GM19035 (cell line): ENCODE measurements around the gene TNRC6C.
"Not testable (repeated sequence)": the region's sequence is repeated elsewhere in the genome, so short reads cannot be mapped to it uniquely, and the experiment has no call there.

ENCODE experiments used
- ATAC-seq: cut with Tn5 transposase; IDR thresholded peaks from one replicate; pipeline ENCODE4 v1.9.1; 2021; ENCODE audit not compliant: unreplicated experiment

The TNRC6C gene

DNA sequence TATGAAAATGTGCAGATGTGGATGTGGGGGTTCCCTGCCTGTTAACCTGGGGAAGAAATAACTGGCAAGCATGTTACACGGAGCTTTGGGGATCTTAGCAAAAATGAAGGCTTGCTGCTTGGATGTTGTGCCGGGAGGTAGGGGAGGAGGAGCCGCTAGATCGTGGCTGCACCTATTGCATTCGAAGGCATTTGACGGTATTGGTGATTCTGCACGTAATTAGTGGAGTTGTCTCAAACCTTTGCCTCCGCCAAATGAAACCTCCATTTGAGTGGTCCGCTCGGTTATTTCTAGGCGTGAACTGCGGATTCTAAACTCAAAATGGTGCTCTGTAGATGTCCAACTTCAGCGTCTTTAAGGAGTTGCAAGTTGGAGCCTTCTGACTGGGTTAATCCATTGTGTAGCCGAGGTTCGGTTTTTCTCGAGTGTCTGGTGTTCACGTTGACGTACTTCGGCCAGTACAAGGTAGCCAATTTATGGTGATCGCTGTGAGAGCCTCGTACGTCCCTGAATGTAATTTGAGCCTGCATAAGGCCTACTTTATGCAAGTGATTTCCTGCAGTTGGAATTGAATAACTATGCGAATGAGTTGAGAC is 1.5 kb downstream of the TNRC6C start:
- ATAC-seq, result no peak

DNA sequence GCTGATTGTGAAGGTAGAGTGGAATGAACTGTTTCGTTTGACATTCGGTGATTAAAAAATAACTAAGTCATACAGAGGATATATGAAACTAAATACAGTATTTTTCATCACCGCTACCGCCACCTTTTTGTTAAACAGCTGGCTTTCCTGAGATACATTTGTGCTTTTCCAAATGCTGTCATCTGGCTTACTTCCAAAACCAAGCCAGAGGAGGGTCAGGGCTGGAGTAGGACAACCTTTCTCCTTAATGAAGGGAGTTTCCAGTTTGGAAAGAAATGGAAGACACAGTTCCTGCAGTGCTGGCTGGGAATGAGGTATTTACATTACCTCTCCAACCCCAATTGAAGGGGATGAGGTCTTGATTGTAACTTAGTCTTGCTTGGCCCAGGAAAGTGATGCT is 3.2 kb downstream of the TNRC6C start:
- no peak for ATAC-seq

GRCh38 chr17:77962348-77962747 is 3.8 kb downstream of the TNRC6C start:
- no peak for ATAC-seq

DNA sequence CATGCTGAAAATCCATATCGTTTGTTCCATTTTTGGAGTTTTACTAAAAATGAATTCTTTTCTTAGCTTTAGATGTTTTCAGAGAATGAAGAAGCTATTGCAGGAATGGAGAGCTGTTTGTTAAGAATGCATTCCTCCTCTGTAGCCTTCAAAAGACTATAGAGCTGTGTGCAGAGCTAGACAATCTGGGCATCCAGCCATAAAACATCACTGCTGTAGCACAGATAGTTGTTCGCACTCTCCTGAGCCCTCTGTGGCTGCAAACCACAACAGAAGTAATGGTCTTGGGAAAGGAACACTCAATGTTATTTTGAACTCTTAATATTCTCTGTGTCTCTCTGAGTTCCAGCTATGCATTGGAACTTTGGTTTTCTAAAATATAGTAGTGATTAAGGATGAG is 4.9 kb downstream of the TNRC6C start:
- ATAC-seq, result no peak

DNA sequence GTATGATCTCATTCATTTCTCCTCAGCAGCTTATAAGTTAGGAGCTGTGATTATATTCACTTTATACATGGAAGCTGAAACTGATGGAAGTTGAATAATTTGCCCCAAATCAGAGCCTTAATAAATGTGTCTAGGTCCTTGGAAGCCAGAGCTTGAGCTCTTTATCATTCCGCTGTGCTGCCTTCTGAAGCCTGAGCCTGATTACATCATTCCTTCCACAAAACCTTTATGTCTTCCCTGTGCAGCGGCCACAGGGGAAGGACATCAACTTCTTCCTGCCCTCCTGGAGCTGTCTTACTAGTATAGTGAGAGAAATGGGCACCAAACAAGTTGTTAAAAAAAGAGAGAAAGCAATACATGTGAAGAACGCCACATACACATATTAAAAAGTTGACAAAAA is 6.8 kb downstream of the TNRC6C start:
- no peak for ATAC-seq

GRCh38 chr17:77966476-77966875 is 8.0 kb downstream of the TNRC6C start:
- ATAC-seq, result no peak

- ATAC-seq, result no peak
Measured at GRCh38 chr17:77968788-77969187, 10.3 kb downstream of the TNRC6C start.

- not testable (repeated sequence) for ATAC-seq
Measured at GRCh38 chr17:77972271-77972670, 13.8 kb downstream of the TNRC6C start.

DNA sequence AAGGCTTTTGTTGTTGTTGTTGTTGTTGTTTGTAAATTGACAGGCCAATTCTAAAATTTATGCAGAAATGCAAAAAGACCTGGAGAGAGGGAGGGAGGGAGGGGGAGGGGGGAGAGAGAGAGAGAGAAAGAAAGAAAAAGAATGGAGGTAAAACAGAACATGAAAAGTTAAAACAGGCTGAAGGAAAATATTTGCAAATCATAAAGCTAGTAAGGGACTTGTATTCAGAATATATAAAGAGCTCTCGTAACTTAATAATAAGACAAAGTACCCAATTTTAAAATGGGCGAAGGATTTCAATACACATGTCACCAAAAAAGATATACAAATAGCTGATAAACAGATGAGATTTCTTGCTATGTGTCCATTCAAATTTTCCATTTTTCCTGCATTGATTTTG is 15.4 kb downstream of the TNRC6C start:
- ATAC-seq, result no peak

GRCh38 chr17:77974396-77974795 is 15.9 kb downstream of the TNRC6C start:
- ATAC-seq, result no peak

- not testable (repeated sequence) for ATAC-seq
Measured at GRCh38 chr17:77982430-77982829, 23.9 kb downstream of the TNRC6C start.

GRCh38 chr17:77990301-77990700 is 31.8 kb downstream of the TNRC6C start:
- ATAC-seq, result no peak

DNA sequence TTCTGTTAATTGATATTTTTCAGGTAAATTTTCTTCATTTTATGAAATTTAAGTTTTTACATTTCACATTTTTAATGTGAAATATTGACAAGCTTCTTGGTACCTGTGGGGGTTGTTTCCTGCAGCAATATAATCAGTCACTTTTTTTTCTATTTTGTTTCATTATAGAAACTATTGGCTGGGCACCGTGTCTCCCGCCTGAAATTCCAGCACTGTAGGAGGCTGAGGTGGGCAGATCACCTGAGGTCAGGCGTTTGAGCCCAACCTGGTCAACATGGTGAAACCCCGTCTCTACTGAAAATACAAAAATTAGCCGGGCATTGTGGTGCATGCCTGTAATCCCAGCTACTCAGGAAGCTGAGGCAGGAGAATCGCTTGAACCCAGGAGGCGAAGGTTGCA is 35.2 kb downstream of the TNRC6C start:
- not testable (repeated sequence) for ATAC-seq

DNA sequence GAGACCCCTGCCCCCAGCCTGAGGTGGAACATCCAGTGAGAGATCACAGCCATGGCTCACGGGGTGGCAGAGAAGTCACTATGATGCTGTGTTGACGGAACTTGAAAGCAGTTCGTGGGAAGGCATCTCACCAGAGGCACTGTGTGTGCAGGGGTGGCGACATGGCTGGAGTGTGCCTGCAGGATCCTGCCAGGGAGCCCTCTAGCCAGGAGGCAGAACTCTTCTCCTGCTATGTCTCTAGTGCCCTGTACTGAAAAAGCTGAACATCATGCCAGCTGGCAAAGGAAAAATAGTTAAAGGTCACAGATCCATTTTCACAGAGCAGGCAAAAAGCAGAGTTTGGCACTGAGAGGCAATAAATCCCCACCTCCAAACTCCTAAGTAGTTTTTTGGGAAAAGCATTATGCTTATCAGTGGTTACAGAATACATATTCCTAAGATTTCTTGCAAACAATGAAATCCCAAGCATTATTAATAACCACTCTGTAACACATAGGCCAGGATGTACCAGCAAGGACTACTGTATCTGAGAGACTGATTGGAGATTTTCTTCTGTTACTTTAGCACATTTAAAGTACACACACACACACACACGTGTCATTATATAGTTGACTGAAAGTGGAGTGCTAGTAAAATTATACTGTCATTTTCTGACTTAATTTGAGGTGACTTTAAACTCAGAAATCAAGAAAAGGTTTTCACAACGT is 36.8 kb downstream of the TNRC6C start:
- ATAC-seq, result no peak

DNA sequence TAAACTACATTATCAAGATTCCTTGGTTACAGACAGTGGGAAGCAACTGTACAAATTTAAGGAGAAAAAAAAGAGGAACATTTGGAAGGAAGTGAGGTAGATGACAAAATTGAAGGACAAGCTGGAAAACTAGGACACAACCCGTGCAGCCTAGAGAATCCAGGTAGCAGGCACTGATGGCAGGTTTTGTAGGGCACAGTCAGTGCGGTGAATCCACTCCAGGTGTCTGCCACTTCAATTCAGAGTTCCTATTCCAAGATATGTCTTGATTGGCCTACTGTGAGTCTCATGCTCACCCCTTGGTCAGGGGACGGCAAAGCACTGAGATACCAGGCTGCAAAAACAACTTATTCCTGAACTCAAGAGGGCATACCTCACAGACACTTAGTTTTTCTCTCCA is 37.8 kb downstream of the TNRC6C start:
- ATAC-seq, result no peak

DNA sequence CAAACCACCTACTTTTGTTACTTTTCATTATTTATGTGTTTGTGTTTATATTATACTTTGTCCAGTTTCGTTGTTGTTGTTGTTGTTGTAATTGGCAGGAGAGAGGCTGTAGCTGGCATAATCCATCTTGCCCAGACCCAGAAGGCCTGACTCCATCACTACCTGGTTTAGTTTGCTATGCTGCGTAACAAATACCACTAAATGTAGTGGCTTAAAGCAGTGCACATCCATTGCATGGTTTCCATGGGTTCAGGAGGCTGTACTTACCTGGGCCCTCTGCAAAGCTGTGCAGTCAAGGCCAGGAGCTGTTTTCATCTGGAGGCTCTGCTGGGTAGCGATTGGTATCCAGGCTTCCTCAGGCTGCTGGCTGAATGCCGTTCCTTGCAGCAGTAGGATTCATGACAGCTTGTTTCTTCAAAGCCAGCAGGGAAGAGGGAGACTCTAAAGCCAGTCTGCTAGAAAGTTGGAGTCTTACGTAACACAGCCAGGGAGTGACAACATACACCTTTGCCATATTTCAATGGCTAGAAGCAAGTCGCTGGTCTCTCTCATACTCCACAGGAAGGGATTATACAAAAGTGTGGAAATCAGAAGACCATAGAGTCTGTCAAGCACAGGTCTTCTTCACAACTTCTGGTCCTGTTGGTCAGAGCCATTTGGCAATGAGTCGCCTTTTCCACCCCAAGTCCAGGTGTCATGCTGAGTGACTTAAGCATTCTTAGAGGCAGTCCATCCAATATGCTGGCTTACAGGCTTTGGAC is 41.1 kb downstream of the TNRC6C start:
- no peak for ATAC-seq

- ATAC-seq, result no peak
Measured at GRCh38 chr17:78000341-78000740, 41.8 kb downstream of the TNRC6C start.

- ATAC-seq, result no peak
Measured at GRCh38 chr17:78001182-78001581, 42.7 kb downstream of the TNRC6C start.

DNA sequence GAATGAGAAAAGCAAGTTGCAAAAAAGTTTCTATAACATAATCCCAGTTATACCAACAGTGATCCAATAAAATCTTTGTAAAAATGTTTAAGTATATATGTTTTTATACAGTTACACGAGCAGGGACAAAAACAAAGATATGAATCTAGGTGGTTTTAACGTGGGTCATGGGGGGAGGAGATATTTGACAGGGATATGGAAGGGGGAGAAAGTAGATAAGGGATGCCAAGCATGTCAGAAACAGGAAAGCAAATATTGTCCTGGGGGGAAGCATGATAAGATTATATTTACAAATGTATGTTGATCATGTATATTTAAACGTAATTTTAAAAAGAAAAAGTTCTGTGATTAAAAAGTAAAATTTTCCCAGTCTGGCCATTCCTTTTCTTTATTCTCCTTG is 43.1 kb downstream of the TNRC6C start:
- no peak for ATAC-seq

- ATAC-seq, result no peak
Measured at GRCh38 chr17:78002166-78002565, 43.7 kb downstream of the TNRC6C start.

- no peak for ATAC-seq
Measured at GRCh38 chr17:78005452-78006171, 47.1 kb downstream of the TNRC6C start.

DNA sequence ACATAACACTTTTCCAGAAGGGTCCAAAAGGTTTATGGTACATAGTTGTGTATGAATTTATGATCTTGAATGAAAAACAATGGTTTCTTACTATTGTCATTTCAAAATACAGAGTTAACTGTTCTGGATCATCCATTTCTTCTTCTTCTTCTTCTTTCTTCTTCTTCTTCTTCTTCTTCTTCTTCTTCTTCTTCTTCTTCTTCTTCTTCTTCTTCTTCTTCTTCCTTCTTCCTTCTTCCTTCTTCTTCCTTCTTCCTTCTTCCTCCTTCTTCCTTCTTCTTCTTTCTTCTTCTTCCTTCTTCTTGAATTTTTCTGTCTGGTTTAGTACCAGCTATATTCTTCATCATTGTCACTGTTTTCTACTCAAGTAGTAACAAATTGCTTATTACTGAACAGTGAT is 47.8 kb downstream of the TNRC6C start:
- ATAC-seq, result no peak
